GM19455 (cell line): ENCODE results near the gene L3MBTL4.

Experiments used
- ATAC-seq: cut with Tn5 transposase; IDR thresholded peaks from one replicate; pipeline ENCODE4 v1.9.1; 2021; ENCODE audit not compliant: unreplicated experiment

Gene L3MBTL4

GRCh38 chr18:6001867-6002266, 412.8 kb downstream of the L3MBTL4 start:
- no peak for ATAC-seq

DNA sequence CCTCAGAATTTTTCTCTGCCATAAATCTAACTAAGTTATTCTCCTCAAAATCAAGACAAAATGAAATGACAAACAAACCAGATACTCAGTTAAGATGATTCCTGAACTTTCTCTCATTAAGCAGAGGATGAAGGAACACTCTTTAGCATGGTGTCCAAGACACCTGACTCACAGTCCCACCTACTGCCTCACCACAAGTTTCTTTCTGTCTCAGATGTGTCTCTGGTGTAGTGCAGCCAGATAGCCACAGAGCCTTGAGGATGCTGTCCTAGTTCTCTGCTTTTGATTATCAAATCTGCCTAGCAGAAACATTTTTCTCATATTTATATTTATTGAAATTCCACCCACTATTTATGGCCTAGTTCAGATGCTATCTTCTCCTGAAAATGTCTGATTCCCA, 415.8 kb downstream of the L3MBTL4 start:
- ATAC-seq, result peak; percentile 88

DNA sequence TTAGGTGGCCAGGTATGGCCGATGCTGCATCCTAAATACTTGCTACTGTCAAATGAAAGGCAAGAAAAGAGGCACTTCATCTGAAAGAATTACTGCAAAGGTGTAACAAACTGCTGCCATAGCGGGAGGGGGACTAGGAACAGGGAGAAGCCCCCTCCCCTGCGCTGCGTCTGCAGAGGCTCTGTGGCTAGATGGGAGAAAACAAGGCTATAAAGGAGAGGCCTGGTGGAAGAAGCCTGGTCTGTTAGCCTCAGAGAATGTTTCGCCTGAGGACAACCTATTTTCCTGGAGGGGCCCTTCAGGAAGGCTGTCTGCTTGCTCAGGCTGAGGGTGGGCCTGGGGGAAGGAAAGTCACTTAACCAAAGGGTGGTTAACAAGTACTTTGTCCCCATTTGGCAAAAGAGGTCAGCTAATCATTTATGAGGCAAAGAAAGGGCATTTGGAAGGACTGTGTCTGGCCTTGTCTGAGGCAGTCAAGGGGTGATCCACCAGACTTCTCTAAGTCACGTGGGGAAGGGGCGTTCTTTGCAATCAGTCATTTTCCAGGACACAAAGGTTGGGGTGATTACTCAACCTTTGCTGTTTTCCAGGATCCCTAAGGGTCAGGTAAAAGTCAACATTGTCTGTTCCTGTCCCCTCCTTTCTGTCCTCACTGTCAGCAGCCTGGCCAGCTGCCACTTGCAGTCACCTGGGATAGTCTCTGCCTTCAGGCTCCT, 416.4 kb downstream of the L3MBTL4 start:
- ATAC-seq, result peak; percentile 29

GRCh38 chr18:5997361-5997760, 417.4 kb downstream of the L3MBTL4 start:
- ATAC-seq, result no peak

- ATAC-seq, result no peak
Observed at GRCh38 chr18:5995626-5996025, 419.1 kb downstream of the L3MBTL4 start.

DNA sequence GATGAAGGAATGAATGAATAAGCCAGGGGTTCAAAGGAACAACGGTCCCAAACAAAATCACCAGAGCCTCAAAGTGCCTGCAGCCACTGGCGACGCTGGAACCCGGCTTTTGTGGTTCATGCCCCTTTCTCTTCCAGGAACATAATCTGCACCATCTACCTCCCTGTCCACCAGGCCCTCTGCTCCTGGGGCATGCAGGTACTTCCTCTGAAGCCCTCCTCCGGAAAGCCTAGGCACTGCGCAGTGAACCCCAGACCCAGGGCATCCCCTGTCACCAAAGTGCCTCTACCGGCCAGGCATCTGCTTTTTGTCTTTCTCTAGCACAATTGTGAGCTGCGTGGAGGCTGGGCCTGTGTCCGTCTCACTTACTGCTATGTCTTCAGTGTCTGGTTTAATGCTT, 420.8 kb downstream of the L3MBTL4 start:
- ATAC-seq, result no peak

DNA sequence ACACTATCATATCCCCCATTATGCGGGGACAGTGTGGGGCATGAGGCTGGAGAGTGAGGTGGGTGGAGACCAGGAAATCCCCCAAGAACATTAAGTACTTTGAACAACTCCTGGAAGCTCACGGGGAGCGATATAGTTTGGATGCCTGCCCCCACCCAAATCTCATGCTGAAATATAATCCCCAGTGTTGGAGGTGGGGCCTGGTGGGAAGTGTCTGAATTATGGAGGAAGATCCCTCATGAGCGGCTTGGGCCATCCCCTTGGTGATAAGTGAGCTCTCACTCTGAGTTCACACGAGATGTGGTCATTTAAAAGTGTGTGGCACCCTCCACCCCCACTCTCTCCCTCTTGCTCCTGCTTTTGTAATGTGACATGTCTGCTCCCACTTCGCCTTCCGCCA, 422.3 kb downstream of the L3MBTL4 start:
- ATAC-seq, result no peak

- ATAC-seq, result no peak
Observed at GRCh38 chr18:5987249-5987648, 427.5 kb downstream of the L3MBTL4 start.

GRCh38 chr18:5986257-5986931, 428.3 kb downstream of the L3MBTL4 start:
- ATAC-seq, result no peak

DNA sequence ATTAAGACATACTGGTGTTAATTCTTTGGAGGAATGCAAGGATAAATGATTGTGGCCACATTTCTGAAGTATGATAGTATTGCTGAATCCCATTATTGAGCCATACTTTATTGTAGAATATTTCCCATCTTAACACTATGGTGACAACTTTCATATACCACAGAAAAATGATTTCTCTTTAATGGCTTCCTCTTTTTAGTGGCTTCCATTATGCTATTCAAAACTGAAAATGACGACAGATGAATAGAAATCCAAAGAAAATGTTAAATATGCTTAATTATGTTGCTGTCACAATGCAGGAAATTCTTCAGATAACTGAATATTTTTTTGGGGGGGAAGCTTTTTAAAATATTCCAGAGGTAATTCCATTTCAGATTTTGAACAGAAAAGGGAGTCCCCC, 430.5 kb downstream of the L3MBTL4 start:
- no peak for ATAC-seq

- ATAC-seq, result no peak
Observed at GRCh38 chr18:5983488-5983887, 431.2 kb downstream of the L3MBTL4 start.

GRCh38 chr18:5982332-5982731, 432.4 kb downstream of the L3MBTL4 start:
- ATAC-seq, result no peak

DNA sequence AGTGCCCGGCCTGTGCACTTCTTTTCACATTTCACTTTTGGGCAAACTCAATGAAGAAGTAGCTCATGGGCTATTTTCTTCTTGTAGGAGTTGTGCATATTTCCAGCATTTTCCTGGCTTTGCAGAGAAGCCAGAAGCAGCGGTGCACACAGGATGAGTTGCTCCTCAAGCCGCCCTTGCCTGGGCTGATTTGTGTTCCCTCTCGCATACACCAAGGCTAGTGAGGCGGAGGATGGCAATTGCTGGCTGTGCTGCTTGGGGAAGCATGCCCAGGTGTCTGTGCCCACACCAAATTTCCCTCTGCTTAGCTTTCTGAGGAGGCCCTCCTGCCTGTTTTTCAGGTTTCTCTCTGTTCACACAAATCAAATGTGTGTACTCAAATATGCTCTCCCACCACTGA, 434.0 kb downstream of the L3MBTL4 start:
- ATAC-seq, result no peak

- peak; percentile 50 for ATAC-seq
Observed at GRCh38 chr18:5979971-5980457, 434.7 kb downstream of the L3MBTL4 start.

DNA sequence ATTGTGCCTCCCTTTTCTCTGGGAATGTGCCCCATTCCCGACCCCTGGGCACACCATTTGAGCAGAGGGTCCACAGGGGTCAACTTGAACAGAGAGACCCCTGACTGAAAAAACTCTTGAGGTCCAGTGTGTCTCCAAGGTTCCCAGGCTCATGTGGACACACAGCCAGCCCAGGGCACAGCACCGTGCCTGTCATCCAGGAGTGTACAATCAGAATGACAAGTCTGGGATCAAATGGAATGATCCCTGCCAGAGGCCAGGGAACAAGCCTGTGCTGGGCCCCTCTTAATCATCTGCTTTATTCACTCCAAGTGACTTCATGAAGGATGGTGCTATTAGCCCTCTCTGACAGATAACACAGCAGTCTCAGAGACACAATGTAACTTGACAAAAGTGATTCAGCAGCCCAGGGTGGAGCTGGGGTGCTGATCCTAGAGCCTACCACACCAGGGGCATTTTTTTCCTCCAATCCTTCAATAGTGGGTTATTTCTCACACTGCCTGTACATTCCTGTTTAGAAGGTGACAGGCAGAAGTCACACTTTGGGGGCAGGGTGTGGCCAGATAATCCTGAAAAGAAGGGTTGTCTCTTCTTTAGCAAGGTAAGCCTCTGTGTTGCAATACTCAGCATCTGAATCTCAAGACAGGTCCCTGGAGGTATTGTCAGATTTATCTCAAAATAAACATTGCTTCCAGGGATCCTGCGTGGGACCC, 435.4 kb downstream of the L3MBTL4 start:
- ATAC-seq, result no peak

- ATAC-seq, result no peak
Observed at GRCh38 chr18:5977022-5977421, 437.7 kb downstream of the L3MBTL4 start.

GRCh38 chr18:5975111-5976002, 439.4 kb downstream of the L3MBTL4 start:
- ATAC-seq, result peak; percentile 73

DNA sequence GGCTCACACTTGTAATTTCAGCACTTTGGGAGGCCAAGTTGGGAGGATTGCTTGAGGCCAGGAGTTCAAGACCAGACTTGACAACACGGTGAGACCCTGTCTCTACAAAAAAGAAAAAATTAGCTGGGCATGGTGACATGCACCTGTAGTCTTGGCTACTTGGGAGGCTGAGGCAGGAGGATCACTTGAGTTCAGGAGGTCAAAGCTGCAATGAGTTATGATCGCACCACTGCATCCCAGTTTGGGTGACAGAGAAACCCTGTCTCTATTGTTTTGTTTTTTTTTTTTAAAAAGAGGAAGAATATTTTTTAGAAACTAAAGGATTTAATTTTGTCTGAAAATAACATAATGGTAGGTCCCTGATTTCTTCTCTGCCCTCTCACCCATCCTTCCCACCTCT, 440.0 kb downstream of the L3MBTL4 start:
- no peak for ATAC-seq

- ATAC-seq, result no peak
Observed at GRCh38 chr18:5973099-5973498, 441.6 kb downstream of the L3MBTL4 start.

DNA sequence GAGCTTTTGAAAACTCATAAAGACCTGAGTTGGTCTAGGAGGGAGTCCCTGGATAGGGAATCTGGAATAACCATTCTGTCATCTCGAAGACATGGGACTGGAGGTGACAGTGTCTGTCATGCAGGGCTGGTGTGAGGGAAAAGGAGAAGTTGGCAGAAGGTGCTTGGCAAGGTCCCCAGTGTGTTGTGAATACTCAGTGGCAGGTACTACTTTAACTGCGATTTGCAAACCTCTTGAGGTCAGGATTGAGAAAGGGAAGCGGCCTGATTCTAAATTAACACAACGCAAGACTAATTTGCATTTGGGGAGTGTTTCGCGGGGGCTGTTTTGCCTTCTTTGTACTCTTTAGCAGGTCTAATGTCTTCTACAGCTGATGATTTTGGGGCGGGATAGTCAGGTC, 442.4 kb downstream of the L3MBTL4 start:
- no peak for ATAC-seq

- ATAC-seq, result no peak
Observed at GRCh38 chr18:5969989-5970403, 444.7 kb downstream of the L3MBTL4 start.
